Skeletal muscle satellite cell (primary cell): ENCODE results near the gene FNDC3B.

ENCODE experiments used
- H3K27me3 ChIP-seq: 2 replicates; pipeline ENCODE4 v1.7.0; 2013; ENCODE audit warnings: low read length; ENCODE audit not compliant: control insufficient read depth, insufficient read depth
- H3K36me3 ChIP-seq: 2 replicates; pipeline ENCODE4 v1.7.0; 2013; ENCODE audit warnings: mild to moderate bottlenecking, control low read depth, low read length; ENCODE audit not compliant: insufficient read depth
- H3K4me1 ChIP-seq: 2 replicates; pipeline ENCODE4 v1.7.0; 2013; ENCODE audit warnings: low read length; ENCODE audit not compliant: control insufficient read depth, insufficient read depth
- H3K4me2 ChIP-seq: 2 replicates; pipeline ENCODE4 v1.7.0; 2013; ENCODE audit warnings: mild to moderate bottlenecking, low read length
- H3K4me3 ChIP-seq: 2 replicates; pipeline ENCODE4 v1.7.0; 2013; ENCODE audit warnings: low read length
- H3K9ac ChIP-seq: 2 replicates; pipeline ENCODE4 v1.7.0; 2013; ENCODE audit warnings: mild to moderate bottlenecking, low read depth, low read length, moderate library complexity
- H3K9me3 ChIP-seq: replicated peaks from 2 replicates; pipeline ENCODE4 v1.7.0; 2013; ENCODE audit warnings: mild to moderate bottlenecking, control low read depth, low read length

The FNDC3B gene

DNA sequence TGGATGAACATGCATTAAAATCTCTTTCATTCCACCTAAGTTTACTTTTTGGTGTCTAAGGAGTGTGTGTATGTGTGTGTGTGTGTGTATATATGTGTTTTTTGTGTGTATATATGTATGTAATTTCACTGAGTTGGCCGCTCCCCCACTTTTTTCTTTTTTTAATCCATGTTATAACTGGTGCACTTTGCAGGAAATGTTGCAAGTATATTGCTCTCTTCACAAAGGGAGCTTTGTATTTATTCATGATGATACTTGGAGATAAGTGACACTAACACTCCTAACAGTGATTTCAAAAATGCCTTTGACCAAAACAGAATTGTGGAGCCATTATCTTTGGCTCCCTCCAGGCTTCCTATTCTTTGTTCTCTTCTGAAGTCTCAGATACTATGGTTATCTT lies 95.8 kb downstream of the FNDC3B start:
- Histone ChIP-seq H3K4me3 (no peak overlapping the region), H3K36me3 (peaks cover 22% of the 10 kb centered on the region), H3K4me1 (peaks cover 59% of the 10 kb centered on the region), H3K9me3 (no peaks in the 10 kb centered on the region), H3K9ac (peak overlapping the region; percentile 27), H3K4me2 (no peak overlapping the region), H3K27me3 (no peaks in the 10 kb centered on the region)

DNA sequence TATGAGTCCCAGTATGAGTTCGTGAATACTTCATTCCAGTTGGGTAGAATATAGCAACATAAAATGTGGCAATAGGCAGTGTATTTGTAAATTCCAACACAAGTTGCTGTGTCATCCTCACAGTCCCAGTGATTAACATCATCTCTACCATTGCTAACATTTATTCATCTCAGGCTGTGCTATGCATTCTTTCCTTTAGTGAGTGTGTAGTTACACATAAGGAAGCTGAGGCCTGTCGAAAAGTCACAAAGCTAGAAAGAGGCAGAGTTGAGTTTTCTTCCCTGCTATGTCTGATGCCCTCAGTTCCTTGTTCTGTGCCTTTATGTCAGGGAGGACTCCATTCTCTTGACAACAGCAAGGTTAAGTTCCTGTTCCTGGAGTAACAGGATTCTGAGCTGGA lies 96.4 kb downstream of the FNDC3B start:
- no peaks in the 10 kb centered on the region for H3K27me3 ChIP-seq

DNA sequence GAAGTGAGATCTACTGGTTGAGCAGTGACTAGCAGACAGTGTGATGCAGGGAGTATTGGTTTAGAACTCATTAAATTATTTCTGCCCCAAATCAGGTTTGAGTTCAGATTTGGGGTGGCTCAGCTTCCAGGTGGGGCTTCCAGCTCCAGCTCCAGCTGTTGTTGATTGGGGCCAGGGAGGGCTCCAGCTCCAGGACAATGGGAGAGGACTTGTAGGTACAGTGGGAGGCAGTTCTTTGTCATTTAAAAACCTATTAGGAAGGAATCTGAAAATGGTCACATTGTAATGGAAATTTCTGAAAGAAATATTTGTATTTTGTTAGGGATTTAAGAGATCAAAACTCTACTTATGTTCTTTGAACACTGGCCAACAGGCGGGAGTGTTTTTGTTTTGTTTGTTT lies 97.0 kb downstream of the FNDC3B start:
- Histone ChIP-seq H3K4me1 (peaks cover 62% of the 10 kb centered on the region), H3K9ac (peak overlapping the region; percentile 7), H3K36me3 (peaks cover 22% of the 10 kb centered on the region)

More for the DNA sequence above, 96.4 kb downstream of the FNDC3B start:
- H3K4me1 ChIP-seq, result peaks cover 59% of the 10 kb centered on the region
- H3K4me3 ChIP-seq, result no peak overlapping the region
- H3K4me2 ChIP-seq, result no peak overlapping the region
- peaks cover 22% of the 10 kb centered on the region for H3K36me3 ChIP-seq
- H3K9ac ChIP-seq, result peak overlapping the region; percentile 27
- no peaks in the 10 kb centered on the region for H3K9me3 ChIP-seq

DNA sequence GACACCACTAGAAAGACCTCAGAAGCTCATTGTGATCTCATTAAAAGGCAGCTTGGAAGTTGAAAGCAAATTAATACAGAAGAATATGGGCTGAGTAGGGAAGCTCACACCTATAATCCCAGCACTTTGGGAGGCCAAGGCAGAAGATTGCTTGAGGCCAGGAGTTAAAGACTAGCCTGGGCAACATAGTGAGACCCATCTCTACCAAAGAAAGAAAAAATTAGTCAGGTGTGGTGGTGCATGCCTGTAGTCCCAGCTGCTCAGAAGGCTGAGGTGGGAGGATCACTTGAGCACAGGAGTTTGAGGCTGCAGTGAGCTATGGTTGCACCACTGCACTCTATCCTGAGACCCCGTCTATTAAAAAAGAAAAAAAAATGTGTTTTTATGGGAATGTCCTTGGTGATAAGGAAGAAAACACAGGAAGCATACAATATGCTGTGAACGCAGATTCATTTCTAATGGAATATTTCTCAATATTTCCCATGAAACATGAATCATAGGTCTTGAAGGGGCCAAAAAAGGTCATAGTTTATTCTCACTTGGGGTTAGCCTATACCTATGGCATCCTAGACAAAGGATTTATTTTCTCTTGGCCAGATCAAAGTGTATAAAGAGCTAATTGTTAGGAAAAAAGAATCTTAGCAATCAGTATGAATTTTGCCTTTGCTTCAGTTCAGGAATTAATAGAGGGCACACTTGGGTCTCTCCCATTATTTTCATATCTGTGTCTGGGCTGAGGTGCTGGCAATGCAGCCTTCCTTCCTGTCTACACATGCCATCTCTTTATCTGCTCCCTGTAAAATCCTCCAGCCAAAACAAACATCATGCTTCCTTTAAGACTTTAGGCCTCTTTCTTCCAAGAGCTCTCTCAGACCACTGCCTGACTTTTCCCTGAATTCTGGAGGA lies 98.2 kb downstream of the FNDC3B start:
- Histone ChIP-seq H3K9me3 (no peaks in the 10 kb centered on the region), H3K4me3 (no peak overlapping the region), H3K4me1 (peaks cover 74% of the 10 kb centered on the region), H3K36me3 (peaks cover 22% of the 10 kb centered on the region), H3K27me3 (no peaks in the 10 kb centered on the region), H3K4me2 (peak overlapping the region; percentile 23), H3K9ac (peak overlapping the region; percentile 24)

More for the DNA sequence above, 97.0 kb downstream of the FNDC3B start:
- Histone ChIP-seq H3K4me2 (no peak overlapping the region), H3K4me3 (no peak overlapping the region), H3K9me3 (no peaks in the 10 kb centered on the region), H3K27me3 (no peaks in the 10 kb centered on the region)

DNA sequence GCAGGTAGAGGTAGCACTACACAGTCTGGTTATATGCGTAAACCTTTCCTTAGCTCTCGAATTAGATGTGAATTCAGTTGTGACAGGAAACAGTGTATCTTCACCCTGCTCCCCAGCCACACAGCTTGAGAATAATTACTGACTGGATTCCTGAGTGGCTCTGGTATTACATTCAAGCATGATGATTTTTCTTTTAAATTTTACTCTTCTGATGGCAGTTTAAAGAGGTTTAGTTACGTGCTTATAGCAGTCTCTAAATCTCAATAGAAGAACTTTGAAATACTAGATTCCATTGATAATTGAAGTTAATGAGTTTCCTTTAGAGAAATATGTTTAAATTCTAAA lies 98.8 kb downstream of the FNDC3B start:
- peak overlapping the region; percentile 24 for H3K9ac ChIP-seq
- peaks cover 80% of the 10 kb centered on the region for H3K4me1 ChIP-seq

DNA sequence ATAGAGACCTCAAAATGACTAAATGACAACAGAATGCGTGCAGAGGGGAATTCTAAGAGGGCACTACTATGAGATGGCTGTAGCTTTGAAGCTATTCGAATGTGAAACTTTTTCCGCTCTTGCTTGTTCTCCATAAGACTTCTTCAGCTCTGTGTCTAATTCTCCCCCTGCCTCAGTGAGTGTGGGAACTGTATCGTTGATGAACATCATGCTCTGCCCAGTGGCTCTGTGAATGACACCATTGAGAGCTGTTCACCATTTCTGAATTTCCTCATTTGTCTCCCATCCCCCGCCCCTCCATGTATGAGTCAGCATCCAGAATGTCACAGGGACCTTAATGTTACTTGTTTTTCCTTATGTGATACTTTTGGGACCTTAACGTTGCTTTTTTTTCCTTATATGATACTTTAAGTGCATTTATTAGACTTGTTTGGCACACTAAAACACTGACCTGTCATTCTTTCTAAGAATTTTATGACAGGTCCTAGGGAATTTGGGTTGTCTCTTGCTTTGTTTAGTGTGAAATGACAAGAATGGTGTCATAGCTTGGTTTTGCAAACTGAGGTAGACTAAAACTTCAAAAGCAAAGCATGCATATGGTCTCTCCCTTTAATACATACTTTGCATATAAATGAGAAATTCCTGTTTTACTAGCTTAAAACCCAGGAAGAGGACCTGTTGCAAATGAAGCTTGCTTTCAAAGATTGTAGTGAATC lies 99.6 kb downstream of the FNDC3B start:
- H3K27me3 ChIP-seq, result no peaks in the 10 kb centered on the region

More for the DNA sequence above, 98.8 kb downstream of the FNDC3B start:
- Histone ChIP-seq H3K27me3 (no peaks in the 10 kb centered on the region), H3K4me3 (no peak overlapping the region), H3K9me3 (peaks cover 4% of the 10 kb centered on the region), H3K4me2 (peak overlapping the region; percentile 23), H3K36me3 (peaks cover 19% of the 10 kb centered on the region)

DNA sequence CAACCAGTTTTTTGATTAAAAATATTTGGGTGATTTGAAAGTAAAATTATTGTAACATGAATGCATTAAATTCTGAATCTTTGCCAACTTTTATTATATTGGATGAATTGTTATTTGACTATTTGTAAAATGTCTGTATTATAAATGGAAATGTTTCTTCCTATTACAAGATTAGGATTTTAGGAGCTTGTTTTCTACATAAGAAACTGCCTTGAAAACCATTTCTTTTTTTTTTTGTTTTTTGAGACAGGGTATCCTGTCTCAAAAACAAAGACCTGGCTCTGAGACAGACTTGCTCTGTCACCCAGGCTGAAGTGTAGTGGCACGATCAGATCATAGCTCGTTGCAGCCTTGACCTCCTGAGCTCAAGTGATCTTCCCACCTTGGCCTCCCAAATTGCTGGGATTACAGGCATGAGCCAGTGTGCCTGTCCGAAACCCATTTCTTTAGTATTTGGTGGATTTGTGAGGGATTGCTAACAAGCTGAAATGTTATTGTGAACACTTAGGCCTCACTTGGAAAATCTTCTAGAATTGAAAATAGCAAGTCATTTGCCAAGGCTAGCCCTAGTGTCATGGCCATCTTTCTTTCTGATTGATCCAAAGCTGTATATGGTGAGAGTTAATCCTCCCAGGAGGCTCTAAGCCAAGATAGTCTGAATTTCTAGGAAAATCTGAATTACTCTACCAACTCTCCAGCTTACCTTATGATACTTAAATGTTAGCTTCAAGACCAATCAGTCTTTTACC lies 100.3 kb downstream of the FNDC3B start:
- Histone ChIP-seq H3K9me3 (peaks cover 4% of the 10 kb centered on the region), H3K4me1 (peaks cover 80% of the 10 kb centered on the region), H3K36me3 (peaks cover 23% of the 10 kb centered on the region), H3K27me3 (no peaks in the 10 kb centered on the region), H3K4me2 (peak overlapping the region; percentile 60), H3K4me3 (no peak overlapping the region), H3K9ac (peak overlapping the region; percentile 23)

More for the DNA sequence above, 99.6 kb downstream of the FNDC3B start:
- Histone ChIP-seq H3K36me3 (peaks cover 18% of the 10 kb centered on the region), H3K9me3 (peaks cover 4% of the 10 kb centered on the region), H3K4me2 (peak overlapping the region; percentile 21), H3K4me3 (no peak overlapping the region), H3K4me1 (peaks cover 80% of the 10 kb centered on the region), H3K9ac (peak overlapping the region; percentile 24)

DNA sequence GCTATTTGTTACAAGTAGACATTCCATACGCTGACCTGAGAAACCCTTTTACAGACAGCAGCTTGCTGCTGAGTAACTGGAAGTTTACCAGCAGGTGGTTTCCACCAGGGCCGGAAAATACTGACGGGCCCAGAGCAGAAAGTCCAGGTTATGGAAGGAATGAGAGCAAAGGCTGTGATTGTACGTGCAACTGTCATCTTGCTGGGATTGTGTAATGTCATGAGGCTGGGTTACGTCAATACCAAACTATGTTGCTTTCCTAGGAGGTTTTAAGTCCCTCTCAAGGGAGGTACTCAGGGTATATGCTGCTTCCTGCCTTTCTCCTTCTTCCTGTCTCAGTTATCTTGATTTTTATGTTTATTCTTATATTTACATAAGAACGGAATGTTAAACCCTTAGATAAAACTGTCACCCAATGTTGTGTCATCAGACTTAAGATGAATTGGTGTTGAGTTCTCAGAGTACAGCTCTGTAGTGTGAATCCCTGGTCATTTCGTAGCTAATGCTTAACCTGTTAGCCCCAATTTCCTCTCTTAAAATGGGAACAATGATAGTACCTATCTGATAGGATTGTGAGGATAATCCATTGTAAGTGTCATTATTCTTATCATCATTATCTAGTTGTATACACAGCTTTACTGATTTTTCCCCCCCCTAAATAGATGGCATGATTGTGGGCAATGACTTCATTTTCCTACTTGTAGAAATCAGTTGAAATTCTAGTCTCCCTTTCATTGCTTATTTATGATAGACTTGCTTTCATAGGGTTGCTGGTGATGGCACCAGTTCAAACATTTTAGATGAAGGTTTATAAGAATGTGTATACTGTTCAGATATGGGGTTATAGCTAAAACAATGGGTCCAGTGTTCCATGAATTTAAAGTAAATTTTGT lies 101.4 kb downstream of the FNDC3B start:
- Histone ChIP-seq H3K4me1 (peaks cover 70% of the 10 kb centered on the region), H3K4me2 (peak overlapping the region; percentile 60), H3K9ac (peak overlapping the region; percentile 65), H3K27me3 (no peaks in the 10 kb centered on the region), H3K36me3 (peaks cover 12% of the 10 kb centered on the region), H3K4me3 (no peak overlapping the region), H3K9me3 (peaks cover 4% of the 10 kb centered on the region)

DNA sequence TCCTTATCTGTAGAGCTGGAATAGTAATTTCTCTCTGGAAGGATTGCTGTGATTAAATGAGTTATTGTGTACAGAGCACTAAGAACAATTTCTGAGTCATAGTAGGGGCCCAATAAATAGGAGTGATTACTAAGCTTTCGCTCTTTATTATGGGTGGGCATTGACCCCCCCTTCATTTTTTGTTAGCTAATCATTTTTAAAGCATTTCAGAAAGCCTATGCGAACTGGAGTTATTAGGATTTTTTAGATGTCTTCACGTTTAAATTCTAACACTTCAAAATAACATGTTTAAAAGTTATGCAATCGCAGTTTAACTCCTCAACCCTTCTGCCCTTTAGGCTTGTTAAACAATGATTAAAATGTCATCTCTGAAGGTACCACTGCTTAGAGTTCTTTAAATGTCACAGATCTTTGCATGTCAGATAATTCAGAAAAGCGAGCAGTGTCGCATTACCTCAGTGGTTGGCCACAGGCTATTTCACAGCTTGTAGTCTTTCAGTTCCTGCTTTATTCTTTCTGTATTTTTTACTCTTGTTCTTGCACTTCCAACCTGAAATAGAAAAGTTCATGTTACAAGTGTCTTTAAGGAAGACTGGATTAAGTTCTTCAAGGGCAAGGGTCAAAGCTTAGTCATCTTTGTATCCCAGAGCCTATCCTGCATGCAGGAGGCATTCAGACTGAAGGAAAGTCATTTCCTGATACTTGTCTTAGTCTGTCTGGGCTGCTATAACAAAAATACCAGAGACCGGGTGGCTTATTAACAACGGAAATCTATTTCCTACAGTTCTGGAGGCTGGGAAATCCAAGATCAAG lies 102.9 kb downstream of the FNDC3B start:
- H3K36me3 ChIP-seq, result peaks cover 8% of the 10 kb centered on the region
- H3K27me3 ChIP-seq, result no peaks in the 10 kb centered on the region
- H3K4me3 ChIP-seq, result peak overlapping the region; percentile 30
- peak overlapping the region; percentile 60 for H3K4me2 ChIP-seq
- peaks cover 58% of the 10 kb centered on the region for H3K4me1 ChIP-seq
- peak overlapping the region; percentile 65 for H3K9ac ChIP-seq
- peaks cover 4% of the 10 kb centered on the region for H3K9me3 ChIP-seq

DNA sequence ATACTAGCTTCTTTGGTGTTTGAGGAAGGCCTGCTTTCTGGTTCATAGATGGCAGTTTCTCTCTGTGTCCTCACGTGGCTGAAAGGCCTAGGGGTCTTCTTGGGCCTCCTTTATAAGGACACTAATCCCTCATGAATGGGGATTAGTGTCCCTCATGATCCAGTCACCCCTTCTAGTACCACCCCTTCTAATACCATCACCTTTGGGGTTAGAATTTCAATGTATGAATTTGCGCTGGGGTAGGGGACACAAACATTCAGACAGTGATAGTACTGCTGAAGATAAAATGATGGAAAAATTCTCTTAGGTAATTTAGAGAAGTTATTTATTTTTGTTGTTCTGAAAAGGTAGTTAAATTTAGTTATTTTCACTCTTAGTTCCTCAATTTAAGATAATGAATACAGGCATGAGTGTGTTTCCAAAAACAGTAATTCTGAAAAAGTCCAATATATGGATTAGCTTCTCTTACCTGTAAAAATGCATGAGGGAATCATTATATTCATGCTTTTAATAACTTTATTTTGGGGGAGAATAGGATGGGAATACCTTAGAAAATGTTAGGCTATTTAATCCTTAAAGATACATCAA lies 103.6 kb downstream of the FNDC3B start:
- H3K9me3 ChIP-seq, result peaks cover 4% of the 10 kb centered on the region
- peak overlapping the region; percentile 60 for H3K4me2 ChIP-seq
- H3K27me3 ChIP-seq, result no peaks in the 10 kb centered on the region
- peak overlapping the region; percentile 30 for H3K4me3 ChIP-seq
- H3K4me1 ChIP-seq, result peaks cover 56% of the 10 kb centered on the region
- peak overlapping the region; percentile 33 for H3K9ac ChIP-seq
- peaks cover 6% of the 10 kb centered on the region for H3K36me3 ChIP-seq
